Osteocyte (in vitro differentiated cells): ENCODE results near the gene PLCB1. TPM values are rescaled to one million over a fixed set of nuclear protein-coding genes. Genes with fewer than 3 reads are reported as not detected.

ENCODE experiments used
- DNase-seq: peaks from one replicate; pipeline ENCODE4 v3.0.0; 2021; ENCODE audit warnings: mixed read lengths; ENCODE audit not compliant: unreplicated experiment; ENCODE audit errors: extremely low spot score
- H3K27ac Mint-ChIP-seq: one replicate; pipeline ENCODE4 v1.8.0; 2021; ENCODE audit warnings: mild to moderate bottlenecking, mixed read lengths; ENCODE audit not compliant: unreplicated experiment
- H3K27me3 Mint-ChIP-seq: one replicate; pipeline ENCODE4 v1.8.0; 2021; ENCODE audit warnings: mixed read lengths; ENCODE audit not compliant: unreplicated experiment
- H3K36me3 Mint-ChIP-seq: one replicate; pipeline ENCODE4 v1.8.0; 2021; ENCODE audit warnings: mixed read lengths; ENCODE audit not compliant: unreplicated experiment
- H3K4me1 Mint-ChIP-seq: one replicate; pipeline ENCODE4 v1.8.0; 2021; ENCODE audit warnings: mixed read lengths; ENCODE audit not compliant: unreplicated experiment
- H3K4me3 Mint-ChIP-seq: one replicate; pipeline ENCODE4 v1.8.0; 2021; ENCODE audit warnings: mild to moderate bottlenecking, moderate library complexity, mixed read lengths; ENCODE audit not compliant: unreplicated experiment
- H3K9me3 Mint-ChIP-seq: one replicate; pipeline ENCODE4 v1.8.0; 2021; ENCODE audit warnings: mixed read lengths; ENCODE audit not compliant: unreplicated experiment
- CTCF ChIP-seq: fragments of 200-600 bp; sonication (generic); IDR thresholded peaks from 2 replicates; pipeline ENCODE4 v1.5.0; 2021; ENCODE audit warnings: antibody characterized with exemption, mild to moderate bottlenecking, moderate library complexity
- total RNA-seq: library from RNA; stranded (reverse); gene quantifications from 2 replicates; pipeline ENCODE4 v1.2.1, GENCODE V29; 2021

The PLCB1 gene
- total RNA-seq, 1 donor from 2014 or later = 33.3 TPM

GRCh38 chr20:8518878-8519277 lies 386.8 kb downstream of the PLCB1 start:
- no peak for DNase-seq
- TF ChIP-seq CTCF = no peak
- H3K36me3 Mint-ChIP-seq = no peaks in the 10 kb centered on the region
- no peaks in the 10 kb centered on the region for H3K9me3 Mint-ChIP-seq
- H3K4me1 Mint-ChIP-seq = peaks cover 24% of the 10 kb centered on the region
- no peaks in the 10 kb centered on the region for H3K27me3 Mint-ChIP-seq
- no peak overlapping the region for H3K27ac Mint-ChIP-seq
- no peak overlapping the region for H3K4me3 Mint-ChIP-seq

GRCh38 chr20:8519887-8520286 lies 387.8 kb downstream of the PLCB1 start:
- Mint-ChIP-seq H3K27me3 (no peaks in the 10 kb centered on the region), H3K4me3 (no peak overlapping the region), H3K27ac (no peak overlapping the region), H3K4me1 (peaks cover 33% of the 10 kb centered on the region), H3K9me3 (no peaks in the 10 kb centered on the region), H3K36me3 (no peaks in the 10 kb centered on the region)
- DNase-seq = no peak
- no peak for TF ChIP-seq CTCF

- no peak overlapping the region for H3K27ac Mint-ChIP-seq
Measured at GRCh38 chr20:8522168-8522567, 390.1 kb downstream of the PLCB1 start.

GRCh38 chr20:8523684-8524083 lies 391.6 kb downstream of the PLCB1 start:
- TF ChIP-seq CTCF = peak; percentile 52
- Mint-ChIP-seq H3K36me3 (no peaks in the 10 kb centered on the region), H3K4me1 (peaks cover 54% of the 10 kb centered on the region), H3K27ac (peak overlapping the region; percentile 94), H3K4me3 (peak overlapping the region; percentile 0), H3K9me3 (no peaks in the 10 kb centered on the region), H3K27me3 (no peaks in the 10 kb centered on the region)
- DNase-seq = no peak

More at GRCh38 chr20:8522168-8522567, 390.1 kb downstream of the PLCB1 start:
- H3K9me3 Mint-ChIP-seq = no peaks in the 10 kb centered on the region
- no peaks in the 10 kb centered on the region for H3K27me3 Mint-ChIP-seq
- no peak overlapping the region for H3K4me3 Mint-ChIP-seq
- no peaks in the 10 kb centered on the region for H3K36me3 Mint-ChIP-seq
- no peak for TF ChIP-seq CTCF
- peaks cover 40% of the 10 kb centered on the region for H3K4me1 Mint-ChIP-seq
- no peak for DNase-seq

- H3K4me3 Mint-ChIP-seq = peak overlapping the region; percentile 66
- no peaks in the 10 kb centered on the region for H3K27me3 Mint-ChIP-seq
- peak overlapping the region; percentile 94 for H3K27ac Mint-ChIP-seq
- DNase-seq = no peak
- no peaks in the 10 kb centered on the region for H3K36me3 Mint-ChIP-seq
- no peak for TF ChIP-seq CTCF
- peaks cover 52% of the 10 kb centered on the region for H3K4me1 Mint-ChIP-seq
- H3K9me3 Mint-ChIP-seq = no peaks in the 10 kb centered on the region
Measured at GRCh38 chr20:8524101-8525016, 392.3 kb downstream of the PLCB1 start.
